GM23248 (cell line): ENCODE results near the gene PRPSAP1. TPM values are rescaled to one million over a fixed set of nuclear protein-coding genes. Genes with fewer than 3 reads are reported as not detected.
A peak's percentile ranks its signal among the peaks of the same experiment; 100 is the strongest.

Experiments
- DNase-seq: peaks from one replicate; pipeline ENCODE4 v3.0.0-alpha.2; 2015
- H2AFZ ChIP-seq: fragments of 200-600 bp; sonication (generic); 2 replicates; pipeline ENCODE4 v1.6.1; 2016; ENCODE audit warnings: antibody characterized with exemption
- H3F3A ChIP-seq: fragments of 200-600 bp; sonication (generic); 2 replicates; pipeline ENCODE4 v1.6.1; 2016; ENCODE audit warnings: mild to moderate bottlenecking, antibody characterized with exemption, mixed run types; ENCODE audit not compliant: insufficient read depth
- H3K27ac ChIP-seq: fragments of 200-600 bp; sonication (generic); 2 replicates; pipeline ENCODE4 v1.5.1; 2016; ENCODE audit warnings: mild to moderate bottlenecking
- H3K27me3 ChIP-seq: fragments of 200-600 bp; sonication (generic); replicated peaks from 2 replicates; pipeline ENCODE4 v1.6.1; 2016; ENCODE audit warnings: mild to moderate bottlenecking; ENCODE audit not compliant: insufficient read depth
- H3K36me3 ChIP-seq: fragments of 200-600 bp; sonication (generic); 2 replicates; pipeline ENCODE4 v1.6.1; 2016; ENCODE audit warnings: low read depth, mild to moderate bottlenecking
- H3K4me1 ChIP-seq: fragments of 200-600 bp; sonication (generic); 2 replicates; pipeline ENCODE4 v1.6.1; 2016; ENCODE audit warnings: mild to moderate bottlenecking; ENCODE audit not compliant: insufficient read depth
- H3K4me2 ChIP-seq: fragments of 200-600 bp; sonication (generic); one replicate; pipeline ENCODE4 v1.6.1; 2016; ENCODE audit warnings: mild to moderate bottlenecking; ENCODE audit not compliant: unreplicated experiment
- H3K4me3 ChIP-seq: fragments of 200-600 bp; sonication (generic); 2 replicates; pipeline ENCODE4 v1.5.1; 2016; ENCODE audit warnings: mild to moderate bottlenecking
- H3K79me2 ChIP-seq: fragments of 200-600 bp; sonication (generic); 2 replicates; pipeline ENCODE4 v1.6.1; 2016; ENCODE audit warnings: mild to moderate bottlenecking; ENCODE audit not compliant: insufficient read depth
- H3K9ac ChIP-seq: fragments of 200-600 bp; sonication (generic); 2 replicates; pipeline ENCODE4 v1.6.1; 2016; ENCODE audit warnings: mild to moderate bottlenecking
- H3K9me2 ChIP-seq: fragments of 200-600 bp; sonication (generic); 2 replicates; pipeline ENCODE4 v1.6.1; 2016; ENCODE audit warnings: mixed run types, mild to moderate bottlenecking, moderate library complexity; ENCODE audit not compliant: insufficient read depth
- H3K9me3 ChIP-seq: fragments of 200-600 bp; sonication (generic); one replicate; pipeline ENCODE4 v1.6.1; 2017; ENCODE audit warnings: low read depth
- H4K20me1 ChIP-seq: fragments of 200-600 bp; sonication (generic); 2 replicates; pipeline ENCODE4 v1.6.0; 2016; ENCODE audit not compliant: insufficient read depth
- EZH2 ChIP-seq: fragments of 200-600 bp; sonication (generic); IDR thresholded peaks from 2 replicates; pipeline ENCODE4 v1.6.1; 2018; ENCODE audit warnings: antibody characterized with exemption, mild to moderate bottlenecking; ENCODE audit not compliant: insufficient read depth, poor library complexity, severe bottlenecking
- EZH2phosphoT487 ChIP-seq: fragments of 200-600 bp; sonication (generic); IDR thresholded peaks from 2 replicates; pipeline ENCODE4 v1.6.1; 2018; ENCODE audit warnings: antibody characterized with exemption, moderate library complexity, mild to moderate bottlenecking, low read depth; ENCODE audit not compliant: insufficient read depth
- WGBS, 2 experiments: methylation state at CpG; one replicate each; pipeline ENCODE4 v1.1.6; 2015 to 2017; ENCODE audit warnings: low lambda C conversion rate in 2 of 2, low coverage in 1 of 2; ENCODE audit errors: missing lambda C conversion rate in 2 of 2; 5-methylcytosine and 5-hydroxymethylcytosine counted together
- in situ Hi-C: fragments of 300-500 bp; cut with MboI; formaldehyde crosslinking; loops from 2 replicates; pipeline ENCODE4 v1.15.0; 2020
- polyA plus RNA-seq: library from polyadenylated mRNA; unstranded; fragments of >200 nt; fragmentation: Nextera tagmentation; extraction: Ambion mirVana; gene quantifications from 2 replicates; pipeline ENCODE4 v1.2.1, GENCODE V29; 2016
- total RNA-seq: library from RNA; depleted of rRNA; stranded (reverse); fragments of >200 nt; shearing (Covaris generic); gene quantifications from 2 replicates; pipeline ENCODE4 v1.2.3, GENCODE V29; 2014

The PRPSAP1 gene
- total and polyA plus RNA-seq, 2 experiments from 2014 or later: 53.2 to 56.5 TPM

DNA sequence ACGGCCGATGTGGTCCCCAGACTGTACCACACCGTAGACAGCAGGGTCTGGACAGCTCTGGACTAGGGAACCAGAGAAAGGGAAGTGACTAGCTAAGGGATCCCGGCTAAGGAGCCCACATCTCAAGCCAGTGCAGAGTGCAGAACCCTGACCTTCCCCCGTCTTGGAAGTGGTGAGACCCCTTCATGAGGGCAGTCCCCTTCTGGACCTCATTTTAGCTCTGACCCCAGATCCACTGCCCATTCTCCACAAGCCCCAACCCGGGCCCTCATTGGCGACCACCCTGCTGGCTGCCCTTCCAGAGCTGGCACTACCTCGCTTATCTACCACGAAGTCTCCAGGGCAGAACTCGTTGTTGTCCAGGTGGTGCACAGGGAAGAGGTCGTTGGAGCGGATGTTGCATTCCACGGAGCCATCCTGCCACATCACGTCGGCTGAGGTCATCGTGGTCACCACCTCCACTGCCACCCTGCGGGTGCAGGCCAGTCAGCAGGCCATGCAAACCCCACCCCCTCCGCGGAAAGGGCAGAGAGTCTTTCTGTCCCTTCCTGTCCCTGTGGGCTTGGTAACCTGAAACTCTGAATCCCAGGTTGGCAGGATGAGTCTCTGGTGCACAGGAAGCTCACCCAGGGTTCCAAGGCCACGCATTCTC is 44.9 kb upstream of the PRPSAP1 start:
- H3K79me2 ChIP-seq: no peaks in the 10 kb centered on the region
- H3K4me2 ChIP-seq: no peak overlapping the region
- no peaks in the 10 kb centered on the region for H3K9me2 ChIP-seq
- H3K9me3 ChIP-seq: no peaks in the 10 kb centered on the region
- H3K27me3 ChIP-seq: no peaks in the 10 kb centered on the region
- no peak overlapping the region for H3K27ac ChIP-seq
- peaks cover 6% of the 10 kb centered on the region; the same call in 1 of the 2 replicates for H3K36me3 ChIP-seq
- H3F3A ChIP-seq: no peaks in the 10 kb centered on the region
- in situ Hi-C loops: loop anchor here (5.0 kb wide), 1 partner anchor 96 kb away; no protein-coding TSS in a partner anchor
- no peak overlapping the region for H2AFZ ChIP-seq
- WGBS, 2 experiments: 81 to 86% methylated on average over 17 to 20 of the region's 20 CpGs
- H3K4me1 ChIP-seq: no peaks in the 10 kb centered on the region
- H3K9ac ChIP-seq: no peak overlapping the region
- no peak for DNase-seq
- no peaks in the 10 kb centered on the region for H4K20me1 ChIP-seq
- no peak overlapping the region for H3K4me3 ChIP-seq
- TF ChIP-seq EZH2 (no peak), EZH2phosphoT487 (no peak)

DNA sequence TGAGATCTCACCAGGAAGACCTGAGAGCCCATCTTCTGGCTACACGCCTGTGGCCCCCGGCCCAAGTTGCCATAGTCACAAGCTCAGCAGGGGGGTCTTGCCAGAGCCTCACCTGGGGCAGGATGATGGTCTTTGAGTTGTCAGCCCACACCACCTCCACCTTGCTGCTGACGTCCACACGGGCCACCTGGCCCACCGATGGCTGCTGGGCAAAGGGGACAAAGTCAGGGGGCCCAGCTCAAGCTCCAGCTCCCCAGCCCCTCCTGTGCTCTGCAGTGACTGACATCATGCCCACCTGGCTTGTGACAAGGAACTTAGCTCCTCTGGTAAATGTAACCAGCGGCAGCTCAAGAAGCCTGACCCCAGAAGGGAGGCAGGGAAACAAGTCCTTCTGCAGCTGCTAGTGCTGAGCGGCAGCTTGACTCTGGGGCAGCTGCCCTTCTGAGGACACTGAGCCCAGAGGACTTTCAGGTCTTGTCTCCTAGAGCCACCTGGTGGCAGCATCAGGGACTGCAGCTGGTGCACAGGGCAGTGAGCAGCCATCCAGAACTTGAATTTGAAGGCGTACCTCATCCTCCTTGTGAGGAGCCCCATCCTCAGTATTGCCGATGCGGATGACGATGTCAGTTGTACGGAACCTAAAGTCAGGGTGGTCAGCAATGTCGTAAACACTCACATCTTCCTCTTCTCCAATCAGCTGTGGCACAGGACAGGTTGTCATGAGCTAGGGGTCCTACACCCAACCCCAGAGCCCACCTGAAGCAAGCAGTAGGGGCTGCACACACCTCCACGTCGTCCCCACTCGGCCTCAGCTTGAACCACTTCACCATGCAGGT is 44.2 kb upstream of the PRPSAP1 start:
- no peak overlapping the region for H2AFZ ChIP-seq
- no peak overlapping the region for H3K4me3 ChIP-seq
- no peaks in the 10 kb centered on the region for H3K27me3 ChIP-seq
- TF ChIP-seq EZH2 (no peak), EZH2phosphoT487 (no peak)
- no peak overlapping the region for H3K9ac ChIP-seq
- no peaks in the 10 kb centered on the region for H3K9me2 ChIP-seq
- no peak overlapping the region for H3K4me2 ChIP-seq
- 33 to 41% methylated on average over 16 of the region's 16 CpGs for WGBS, 2 experiments
- H4K20me1 ChIP-seq: no peaks in the 10 kb centered on the region
- H3K9me3 ChIP-seq: no peaks in the 10 kb centered on the region
- no peaks in the 10 kb centered on the region for H3K79me2 ChIP-seq
- no peaks in the 10 kb centered on the region for H3F3A ChIP-seq
- peaks cover 6% of the 10 kb centered on the region; the same call in 1 of the 2 replicates for H3K36me3 ChIP-seq
- H3K4me1 ChIP-seq: no peaks in the 10 kb centered on the region
- in situ Hi-C loops: loop anchor here (5.0 kb wide), 1 partner anchor 96 kb away; no protein-coding TSS in a partner anchor
- DNase-seq: peak; percentile 87
- no peak overlapping the region for H3K27ac ChIP-seq

DNA sequence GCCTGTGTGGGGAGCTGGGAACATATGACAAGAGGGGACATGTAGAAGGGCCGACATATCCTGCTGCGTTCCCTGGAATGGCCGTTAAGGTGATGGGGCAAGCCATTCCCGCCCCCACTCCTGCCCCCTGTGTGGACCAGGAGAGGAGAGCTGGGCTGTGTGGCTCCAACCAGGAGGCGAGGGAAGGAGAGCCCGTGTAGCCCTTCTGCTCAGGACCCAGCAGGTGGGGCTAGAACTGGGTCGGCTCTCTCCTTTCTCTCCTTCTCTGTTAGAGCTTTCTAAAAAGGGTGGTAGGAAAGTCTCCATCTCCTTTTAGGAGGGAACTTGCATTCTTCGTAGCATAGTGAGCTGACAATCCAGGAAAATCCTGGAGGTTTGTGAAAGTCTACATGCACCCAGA is 43.5 kb upstream of the PRPSAP1 start:
- Histone ChIP-seq H3K9ac (no peak overlapping the region), H3K36me3 (peaks cover 6% of the 10 kb centered on the region; the same call in 1 of the 2 replicates), H3K4me3 (no peak overlapping the region), H3F3A (no peaks in the 10 kb centered on the region), H3K4me1 (no peaks in the 10 kb centered on the region), H3K9me2 (no peaks in the 10 kb centered on the region), H3K9me3 (no peaks in the 10 kb centered on the region), H3K4me2 (no peak overlapping the region), H3K27ac (no peak overlapping the region), H2AFZ (no peak overlapping the region), H3K79me2 (no peaks in the 10 kb centered on the region), H3K27me3 (no peaks in the 10 kb centered on the region), H4K20me1 (no peaks in the 10 kb centered on the region)
- no peak for DNase-seq
- WGBS, 2 experiments: 87 to 91% methylated on average over 8 of the region's 8 CpGs
- TF ChIP-seq EZH2 (no peak), EZH2phosphoT487 (no peak)
- in situ Hi-C loops: loop anchor here (5.0 kb wide), 1 partner anchor 95 kb away; no protein-coding TSS in a partner anchor

DNA sequence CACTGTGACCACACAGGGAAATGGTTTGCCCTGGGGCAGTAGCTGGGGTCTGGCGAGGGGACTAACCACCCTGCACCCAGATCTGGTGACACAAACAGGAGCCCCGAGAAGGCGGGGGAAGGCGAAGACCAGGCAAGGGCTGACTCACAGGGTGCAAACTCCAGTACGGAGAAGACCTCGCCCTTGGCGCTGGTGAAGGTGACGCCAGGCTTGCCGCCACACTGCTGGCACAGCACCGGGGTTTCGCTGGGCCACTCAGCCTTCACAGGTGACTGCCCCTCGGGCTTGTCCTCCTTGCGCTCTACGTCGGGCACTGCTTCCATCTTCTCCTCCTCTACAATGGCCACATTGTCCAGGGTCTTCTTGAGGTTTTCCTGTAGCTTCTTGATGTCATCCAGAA is 42.3 kb upstream of the PRPSAP1 start:
- Histone ChIP-seq H4K20me1 (no peaks in the 10 kb centered on the region), H3K4me1 (no peaks in the 10 kb centered on the region), H3K27ac (no peak overlapping the region), H3K9ac (no peak overlapping the region), H3K79me2 (no peaks in the 10 kb centered on the region), H2AFZ (no peak overlapping the region), H3F3A (no peaks in the 10 kb centered on the region), H3K4me3 (no peak overlapping the region), H3K9me3 (no peaks in the 10 kb centered on the region), H3K9me2 (no peaks in the 10 kb centered on the region), H3K4me2 (no peak overlapping the region), H3K27me3 (no peaks in the 10 kb centered on the region), H3K36me3 (peaks cover 6% of the 10 kb centered on the region; the same call in 1 of the 2 replicates)
- no peak for DNase-seq
- no peak for TF ChIP-seq EZH2phosphoT487
- 95 to 97% methylated on average over 15 of the region's 15 CpGs for WGBS, 2 experiments
- in situ Hi-C loops: loop anchor here (5.0 kb wide), 1 partner anchor 94 kb away; no protein-coding TSS in a partner anchor
